GM19372 (cell line): ENCODE measurements around the gene GRIA3.

Experiments used
- ATAC-seq: cut with Tn5 transposase; IDR thresholded peaks from one replicate; pipeline ENCODE4 v1.9.1; 2021; ENCODE audit warnings: mild to moderate bottlenecking, low read depth, moderate library complexity; ENCODE audit not compliant: unreplicated experiment

GRIA3 gene

DNA sequence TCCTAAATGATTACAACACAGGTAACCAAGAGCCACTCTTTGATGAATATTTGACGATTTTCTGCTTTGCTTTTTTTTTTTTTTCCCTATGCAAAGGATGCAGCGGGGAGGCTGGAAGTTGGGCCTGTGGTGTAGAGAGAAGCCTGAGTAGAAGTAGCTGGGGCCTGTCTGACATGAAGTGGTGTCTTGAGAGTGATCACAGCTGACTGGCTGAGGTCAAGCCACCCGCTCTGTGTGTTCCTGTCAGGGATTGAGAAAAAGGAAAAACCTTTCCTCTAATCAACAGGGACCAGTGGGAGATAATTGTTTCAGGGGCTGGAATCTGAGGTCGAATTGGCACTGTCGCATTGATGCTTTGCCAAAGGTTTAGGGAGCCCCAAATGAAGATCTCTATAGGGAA is 258.7 kb downstream of the GRIA3 start:
- no peak for ATAC-seq

DNA sequence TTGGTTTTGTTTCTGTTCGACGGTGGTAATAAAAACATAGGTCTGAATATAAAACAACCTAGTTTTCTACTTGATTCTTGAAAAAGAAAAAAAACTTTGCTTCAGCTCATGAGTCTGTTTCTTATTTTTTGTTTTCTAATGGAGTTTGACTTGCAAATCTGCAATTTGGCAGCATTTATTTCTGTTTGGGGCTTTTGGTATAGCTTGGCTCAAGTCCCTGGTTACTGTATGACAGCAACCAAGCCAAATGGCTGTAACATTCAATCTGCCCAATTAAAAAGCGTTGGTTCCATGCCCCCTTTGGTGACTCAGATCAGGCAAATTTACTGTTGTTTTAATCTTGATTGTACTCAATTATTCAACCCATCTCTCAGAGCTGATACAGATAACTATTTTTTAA is 263.4 kb downstream of the GRIA3 start:
- ATAC-seq = no peak

DNA sequence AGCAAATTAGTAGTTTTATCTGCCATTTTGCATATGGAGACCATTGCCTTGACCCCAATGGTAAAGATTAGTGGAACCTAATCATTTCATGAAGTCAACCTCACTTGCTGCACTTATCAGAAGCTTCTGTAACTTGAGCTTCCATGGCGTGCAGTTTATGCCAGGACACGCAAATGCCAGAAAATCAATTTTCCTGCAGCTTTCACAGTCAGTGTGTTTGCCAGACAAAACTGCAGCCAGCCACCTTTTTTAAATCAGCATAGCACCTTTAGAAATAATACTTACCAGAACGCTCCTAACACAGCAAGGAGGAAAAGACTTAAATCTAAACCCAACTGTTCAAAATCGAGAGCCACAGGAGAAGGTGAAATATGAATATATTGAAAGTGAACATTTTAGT is 265.3 kb downstream of the GRIA3 start:
- no peak for ATAC-seq

DNA sequence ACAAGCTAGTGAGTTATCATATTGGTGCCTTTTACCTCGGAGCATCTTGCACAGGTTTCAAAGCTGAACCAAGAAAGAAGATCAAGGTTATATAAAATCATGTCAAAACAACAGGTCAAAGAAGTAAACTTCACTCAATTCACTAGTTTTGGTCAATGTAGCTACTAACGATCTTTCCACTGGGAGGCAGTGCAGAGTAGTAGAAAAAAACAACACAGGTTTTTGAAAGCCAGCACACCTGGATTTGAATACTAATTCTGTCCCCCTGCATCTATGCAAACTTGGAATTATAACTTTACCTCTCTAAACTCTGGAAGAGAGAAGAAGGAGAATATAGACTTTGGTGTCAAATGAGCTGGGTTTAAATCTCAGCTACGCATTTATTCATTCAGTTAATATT is 266.1 kb downstream of the GRIA3 start:
- ATAC-seq = no peak

DNA sequence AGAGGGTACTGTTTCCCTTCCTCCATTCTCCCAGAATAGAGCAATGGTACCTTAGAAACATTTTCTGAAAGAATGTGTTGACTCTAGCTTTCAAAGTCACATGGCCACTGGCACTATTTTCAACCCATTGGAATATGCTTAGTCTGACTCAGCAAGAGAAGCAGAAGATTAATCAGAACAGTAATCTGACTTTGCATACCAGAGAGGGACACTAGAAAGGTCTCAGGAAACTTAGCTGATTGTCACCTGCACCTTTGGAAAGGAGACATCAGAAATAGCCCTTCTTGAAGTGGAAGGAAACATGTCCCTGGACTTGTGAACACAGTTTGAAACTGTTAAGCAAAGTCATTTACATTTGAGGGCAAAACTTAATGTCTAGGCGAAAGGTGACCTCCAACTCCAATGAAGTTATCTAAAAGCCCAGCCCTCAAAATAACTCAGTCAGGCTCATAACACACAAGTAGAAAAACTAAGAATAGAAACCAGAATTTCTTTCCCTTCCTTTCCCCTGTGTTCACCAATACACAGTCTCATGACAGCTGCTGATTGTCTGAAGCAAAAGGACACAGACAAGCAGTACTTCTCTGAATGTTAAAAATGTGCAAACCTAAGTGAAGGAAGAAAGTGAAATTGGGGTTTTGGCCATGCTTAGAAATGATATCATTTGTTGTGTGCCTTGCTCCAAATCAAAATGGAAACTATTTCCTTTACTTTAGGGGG is 270.8 kb downstream of the GRIA3 start:
- no peak for ATAC-seq

DNA sequence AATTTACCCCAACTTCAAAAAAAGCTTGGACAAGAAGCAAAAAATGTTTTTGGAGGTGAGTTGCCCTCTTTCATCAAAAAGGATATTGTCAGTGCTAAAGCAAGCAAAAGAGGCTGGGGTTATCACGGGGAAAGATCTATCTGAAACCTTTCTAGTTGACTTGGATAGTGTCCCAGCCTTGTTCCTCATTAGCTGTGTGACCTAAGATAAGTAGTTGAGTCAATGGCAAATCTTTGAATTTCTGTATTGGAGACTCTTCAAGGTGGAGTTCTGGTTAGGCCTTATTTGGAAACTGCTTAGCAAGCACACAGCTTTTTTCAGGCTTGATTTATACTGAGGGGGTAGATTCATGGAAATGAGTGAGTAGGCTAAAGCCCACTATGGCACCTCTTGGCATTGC is 271.6 kb downstream of the GRIA3 start:
- ATAC-seq = no peak

DNA sequence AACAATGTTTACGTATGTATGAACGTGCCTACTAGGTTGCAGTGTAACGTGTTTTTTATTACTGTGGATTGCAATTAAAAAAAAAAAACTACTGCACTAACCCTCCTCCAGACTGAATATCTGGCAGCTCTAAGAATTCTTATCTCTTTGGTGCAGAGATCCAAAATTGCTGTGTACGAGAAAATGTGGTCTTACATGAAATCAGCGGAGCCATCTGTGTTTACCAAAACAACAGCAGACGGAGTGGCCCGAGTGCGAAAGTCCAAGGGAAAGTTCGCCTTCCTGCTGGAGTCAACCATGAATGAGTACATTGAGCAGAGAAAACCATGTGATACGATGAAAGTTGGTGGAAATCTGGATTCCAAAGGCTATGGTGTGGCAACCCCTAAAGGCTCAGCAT is 280.6 kb downstream of the GRIA3 start:
- ATAC-seq = no peak

DNA sequence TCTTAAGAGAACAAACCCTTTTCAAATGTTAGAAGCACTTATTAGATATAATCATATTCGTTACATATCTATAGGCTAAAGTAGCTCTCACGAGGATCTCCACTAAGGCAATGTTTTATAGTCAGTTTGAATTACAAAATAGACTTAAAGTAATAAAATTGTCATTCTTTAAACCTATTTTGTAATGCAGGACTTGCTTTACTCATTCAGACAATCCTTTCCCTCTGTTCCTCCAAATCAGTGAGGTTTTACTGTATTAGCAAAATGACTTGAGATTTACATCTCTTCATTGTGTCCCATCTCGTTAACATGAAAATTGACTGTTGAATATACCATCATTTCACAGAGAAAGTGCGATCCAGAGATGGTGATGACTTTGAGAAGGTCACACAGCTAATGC is 284.4 kb downstream of the GRIA3 start:
- no peak for ATAC-seq

DNA sequence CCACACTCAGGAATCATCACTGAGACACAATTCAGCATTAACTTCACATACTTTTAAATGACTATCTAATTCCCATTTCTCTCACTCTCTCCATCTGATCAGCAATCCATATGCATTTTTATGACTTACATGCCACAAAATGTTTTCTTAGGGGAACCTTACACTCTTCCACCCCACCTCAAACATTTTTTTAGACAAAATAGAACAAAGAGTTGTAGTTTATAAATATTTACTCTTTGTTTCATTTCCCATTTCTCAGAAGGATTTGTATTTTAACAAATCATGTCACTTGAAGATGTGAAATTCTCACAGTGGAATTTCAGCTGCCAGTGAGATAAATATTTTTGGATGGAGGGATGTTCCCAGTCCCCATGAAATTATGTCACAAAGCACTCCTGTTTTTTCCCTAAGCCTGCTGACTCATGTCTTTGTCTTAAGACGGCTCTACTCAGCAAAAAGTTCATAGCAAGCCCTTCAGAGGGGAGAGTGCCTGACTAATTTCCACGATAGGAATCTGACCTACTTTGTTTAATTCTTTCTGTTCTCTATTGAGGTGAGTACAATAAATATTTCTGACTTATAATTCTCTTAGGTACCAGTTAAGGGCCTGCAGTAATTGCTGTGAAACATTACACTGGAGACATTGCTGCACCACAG is 291.1 kb downstream of the GRIA3 start:
- no peak for ATAC-seq

DNA sequence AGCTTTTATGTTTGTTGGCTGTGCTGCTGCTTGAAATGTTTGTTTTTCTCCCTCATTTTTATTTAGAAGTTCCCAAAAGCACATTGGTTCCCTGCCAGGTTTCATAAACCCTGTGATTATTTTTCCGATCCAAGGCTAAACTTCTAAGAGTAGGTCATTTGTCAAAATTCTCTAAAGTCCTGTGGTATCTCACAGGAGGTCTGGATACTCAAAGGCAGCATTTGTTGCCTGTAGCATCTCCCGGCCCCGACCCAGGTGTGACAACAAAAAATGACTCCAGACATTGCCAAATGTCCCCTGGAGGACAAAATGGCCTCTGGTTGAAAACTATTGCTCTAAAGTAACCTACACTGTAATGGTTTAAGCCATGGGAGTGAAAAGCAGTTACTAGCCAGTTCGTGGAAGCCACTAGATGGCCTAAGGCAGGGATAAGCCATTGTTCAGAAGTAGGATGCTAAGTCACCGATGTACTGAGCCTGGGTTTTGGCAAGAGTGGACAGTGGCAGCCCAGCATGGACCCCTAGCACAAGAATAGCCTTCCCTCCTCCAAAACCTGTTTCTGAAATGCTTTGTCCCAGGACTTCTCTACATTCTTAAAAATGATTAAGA is 292.6 kb downstream of the GRIA3 start:
- ATAC-seq = no peak

DNA sequence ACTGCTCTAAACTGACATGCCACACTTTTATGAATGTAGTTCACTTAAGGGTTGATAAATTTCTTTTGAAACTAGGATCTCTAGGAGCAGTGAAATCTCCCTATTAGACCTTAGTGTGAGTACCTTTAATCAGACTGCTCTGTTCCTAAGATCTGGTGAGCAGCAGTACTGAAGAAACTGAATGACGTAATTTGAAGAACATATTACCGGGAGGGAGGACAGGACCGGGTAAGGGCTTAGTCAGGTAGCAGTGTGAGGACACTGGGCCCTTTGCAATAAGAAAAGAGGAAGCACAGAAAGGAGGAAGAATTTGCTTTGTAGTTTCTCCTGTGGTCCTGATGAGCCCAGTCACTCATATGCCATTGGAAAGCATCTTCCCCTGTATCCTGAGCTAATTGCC is 293.6 kb downstream of the GRIA3 start:
- no peak for ATAC-seq

DNA sequence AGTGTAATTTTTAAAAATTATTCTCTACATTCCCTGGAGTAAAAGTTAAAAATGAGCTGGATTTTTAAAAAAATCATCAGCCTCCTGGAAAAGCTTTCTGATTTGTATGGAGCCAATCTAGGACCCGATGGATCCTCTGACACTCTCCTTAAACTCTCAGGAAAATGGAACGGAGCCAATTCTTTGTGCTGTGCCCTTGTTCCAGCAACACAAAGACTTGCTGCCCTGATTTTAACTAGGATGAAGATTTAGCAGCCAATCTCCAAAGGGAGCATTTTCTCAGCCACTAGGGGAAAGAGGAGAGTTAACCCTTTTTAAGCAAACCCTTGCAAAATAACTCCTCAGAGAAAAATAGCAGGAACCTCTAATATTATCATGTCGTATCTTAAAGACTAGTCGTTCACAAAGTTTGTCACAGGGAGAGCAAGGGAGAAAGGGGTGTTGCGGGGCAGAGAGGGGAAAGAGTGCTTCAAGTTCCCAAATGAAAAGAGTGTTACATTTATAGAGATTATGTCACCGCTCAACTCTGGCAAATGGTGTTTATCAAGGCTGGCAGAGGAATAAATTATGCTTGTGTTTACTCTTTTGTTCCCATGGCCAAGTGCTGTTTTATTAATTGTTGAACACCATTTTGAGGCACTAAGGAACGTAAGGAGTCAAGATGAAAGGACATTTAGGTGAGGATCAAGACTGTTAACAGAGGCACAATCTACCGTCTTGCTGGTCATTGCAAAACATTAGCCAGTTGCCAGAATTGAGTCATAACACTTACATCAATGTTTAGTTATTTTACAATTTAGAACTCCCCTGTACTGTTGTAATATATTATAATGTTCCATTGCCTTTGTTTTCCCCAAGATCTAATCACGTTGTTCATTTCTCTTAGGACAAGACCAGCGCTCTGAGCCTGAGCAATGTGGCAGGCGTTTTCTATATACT is 298.1 kb downstream of the GRIA3 start:
- no peak for ATAC-seq

DNA sequence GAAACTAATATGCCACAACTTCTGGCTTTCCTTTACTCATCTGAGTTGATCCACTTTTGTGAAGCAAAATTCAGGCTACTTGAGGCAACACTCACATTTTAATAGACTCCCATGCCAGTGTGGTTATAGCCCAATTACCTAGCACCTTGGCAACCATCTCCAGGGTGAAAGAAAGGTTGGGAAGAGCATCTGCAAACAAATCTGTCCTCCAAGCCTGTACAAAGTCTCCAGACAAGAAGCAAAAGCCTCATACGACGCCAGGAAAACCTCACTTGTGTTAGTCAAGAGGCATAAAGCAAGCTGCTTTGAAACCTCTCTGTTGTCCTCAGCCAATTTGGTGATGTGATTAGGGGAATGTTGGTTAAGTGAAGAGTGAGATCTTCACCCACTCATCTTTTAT is 302.2 kb downstream of the GRIA3 start:
- no peak for ATAC-seq

DNA sequence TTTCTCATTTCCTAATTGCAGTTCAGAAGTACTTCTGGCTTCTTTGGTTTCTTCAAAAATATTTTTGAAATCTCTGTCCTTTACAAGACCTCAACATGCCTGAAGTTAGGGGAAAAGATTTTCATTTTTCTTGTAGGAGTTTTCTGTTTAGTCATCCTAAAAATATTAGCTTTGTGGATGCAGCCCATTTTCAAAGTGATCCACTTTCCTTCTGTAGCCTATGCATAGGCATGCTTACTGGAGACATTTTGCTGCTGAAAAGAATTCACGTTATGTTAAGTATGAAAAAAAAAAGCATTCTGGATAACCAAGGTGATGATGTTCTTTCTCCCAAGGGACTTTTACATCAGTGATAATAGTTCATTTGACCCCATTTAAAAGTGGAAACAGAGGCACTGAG is 303.2 kb downstream of the GRIA3 start:
- ATAC-seq = no peak

DNA sequence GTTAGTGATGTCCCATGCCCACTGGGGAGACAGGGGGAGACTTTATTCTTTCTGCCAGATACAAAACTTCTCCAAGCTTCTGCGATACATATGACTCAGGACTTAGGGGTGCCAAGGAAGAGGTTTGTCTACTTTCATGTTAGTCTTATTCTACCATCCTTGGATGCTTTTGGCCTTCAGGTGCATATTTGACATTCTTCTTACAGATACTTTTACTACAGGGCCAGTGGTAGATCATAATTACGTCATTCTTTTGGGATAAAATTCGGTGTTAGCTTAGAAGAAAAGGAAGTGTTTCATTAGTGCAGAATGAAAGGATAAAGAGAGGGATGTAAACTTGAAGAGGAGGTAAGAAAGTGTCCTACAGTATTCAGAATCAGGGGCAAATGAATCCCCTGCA is 303.6 kb downstream of the GRIA3 start:
- ATAC-seq = no peak

DNA sequence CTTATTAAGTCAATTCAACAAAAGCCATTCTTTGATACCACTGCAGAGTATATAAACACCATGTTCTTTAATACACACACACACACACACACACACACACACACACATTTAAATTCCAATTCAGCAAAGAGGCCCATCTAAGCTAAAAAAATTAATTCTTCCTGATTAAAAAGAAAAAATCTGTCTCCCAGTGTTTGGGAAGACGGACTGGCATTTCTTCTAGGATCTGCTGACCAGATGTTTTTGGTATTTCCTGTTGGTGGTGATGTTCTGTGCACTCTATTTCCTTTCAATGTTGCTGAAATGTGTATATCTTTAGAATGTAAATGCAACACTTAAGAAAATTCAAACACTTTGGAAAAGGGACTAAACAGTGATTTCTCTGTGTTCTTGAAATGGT is 304.9 kb downstream of the GRIA3 start:
- ATAC-seq = no peak

DNA sequence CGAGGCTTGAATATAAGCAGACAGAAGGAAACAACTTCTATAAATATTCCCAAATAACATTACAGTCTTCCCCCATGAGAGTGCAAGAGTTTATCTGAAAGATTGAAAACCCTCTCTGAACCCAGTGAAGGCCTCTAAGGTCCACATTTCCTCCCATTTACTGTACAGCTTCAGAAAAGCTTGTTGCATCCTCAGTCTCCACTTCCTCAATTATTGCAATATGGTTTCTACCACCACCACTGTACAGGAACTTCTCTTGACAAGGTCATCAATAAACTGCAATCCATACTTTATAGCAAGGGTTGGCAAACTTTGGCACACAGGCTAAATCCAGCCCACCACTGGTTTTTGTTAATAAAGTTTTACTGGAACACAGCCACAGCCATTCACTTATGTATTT is 309.8 kb downstream of the GRIA3 start:
- no peak for ATAC-seq

DNA sequence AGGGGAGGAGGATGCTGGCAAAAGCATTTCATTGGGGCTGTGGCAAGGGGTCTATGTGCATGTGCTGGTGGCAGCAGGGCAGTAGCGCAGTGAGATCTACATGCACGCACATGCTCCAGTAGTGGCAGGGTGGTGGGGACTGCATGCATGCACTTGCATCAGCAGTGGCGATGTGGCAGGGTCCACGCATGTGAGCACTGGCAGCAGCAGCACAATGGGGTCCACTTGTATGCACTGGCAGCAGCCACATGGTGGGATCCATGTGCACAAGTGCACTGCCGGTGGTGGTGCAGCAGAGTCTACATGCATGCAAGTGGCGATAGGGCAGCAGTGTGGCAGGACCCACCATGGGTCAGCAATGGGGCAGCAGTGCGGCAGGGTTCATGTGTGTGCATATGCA is 315.7 kb downstream of the GRIA3 start:
- no peak for ATAC-seq

DNA sequence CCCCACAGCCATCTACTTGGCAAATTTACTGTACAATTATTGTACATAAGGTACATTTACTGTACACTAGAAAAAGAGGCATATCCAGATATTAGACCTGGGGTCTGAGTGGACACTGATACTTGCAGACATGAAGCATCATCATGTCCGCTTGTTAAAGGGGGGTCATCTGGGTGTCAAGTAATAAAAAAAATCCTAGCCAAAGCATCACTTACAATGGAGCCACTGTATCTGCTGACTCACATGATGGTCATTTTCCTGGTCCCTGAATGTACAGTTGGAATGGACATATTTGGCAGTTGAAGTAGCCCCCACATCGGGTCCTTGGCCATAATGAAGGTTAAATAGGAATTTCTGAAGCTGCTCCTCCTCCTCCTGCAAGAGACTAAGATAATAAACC is 320.0 kb downstream of the GRIA3 start:
- ATAC-seq = no peak

DNA sequence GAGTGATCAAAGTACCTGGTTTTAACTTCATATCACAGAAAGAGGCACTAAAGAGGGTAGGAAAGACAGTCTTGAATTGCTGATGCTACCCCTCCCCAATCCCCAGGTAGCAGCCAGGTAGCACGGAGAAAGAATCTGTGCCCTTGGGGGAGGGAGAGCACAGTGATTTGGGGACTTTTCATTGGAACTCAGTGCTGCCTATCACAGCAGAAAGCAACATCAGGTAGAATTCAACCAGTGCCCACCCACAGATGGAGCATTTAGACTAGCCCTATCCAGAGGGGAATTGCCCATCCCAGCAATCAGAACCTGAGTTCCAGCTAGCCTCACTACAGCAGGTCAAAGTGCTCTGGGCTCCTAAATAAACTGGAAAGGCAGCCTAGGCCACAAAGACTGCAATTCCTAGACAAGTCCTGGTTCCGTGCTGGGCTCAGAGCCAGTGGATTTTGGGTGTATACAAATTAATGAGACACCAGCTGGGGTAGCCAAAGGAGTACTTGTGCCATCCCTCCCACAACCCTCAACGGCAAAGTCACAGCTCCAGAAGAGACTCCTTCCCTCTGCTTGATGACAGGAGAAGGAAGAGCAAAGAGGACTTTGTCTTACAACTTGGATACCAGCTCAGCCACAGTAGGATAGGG is 320.7 kb downstream of the GRIA3 start:
- no peak for ATAC-seq
